Urothelium cell line (cell line): ENCODE measurements around the gene ERF.
"Not testable (repeated sequence)": the region's sequence is repeated elsewhere in the genome, so short reads cannot be mapped to it uniquely, and the experiment has no call there.

Experiments
- DNase-seq: peaks from one replicate; pipeline ENCODE4 v3.0.0; 2011; ENCODE audit warnings: low spot score, mixed read lengths
- FAIRE-seq: peaks from 2 replicates; lab custom pipeline; 2011; peaks lifted over from hg19 to GRCh38; lab: Jason Lieb, UNC

The ERF gene

GRCh38 chr19:42276284-42276683, 21.4 kb upstream of the ERF start:
- no peak for DNase-seq
- FAIRE-seq = no peak

GRCh38 chr19:42275517-42275916, 20.6 kb upstream of the ERF start:
- FAIRE-seq (no peak), DNase-seq (no peak)

GRCh38 chr19:42275103-42275502, 20.2 kb upstream of the ERF start:
- peak; percentile 53 for FAIRE-seq
- no peak for DNase-seq

GRCh38 chr19:42274065-42274682, 19.2 kb upstream of the ERF start:
- DNase-seq (no peak), FAIRE-seq (no peak)

GRCh38 chr19:42273407-42274064, 18.6 kb upstream of the ERF start:
- no peak for DNase-seq
- FAIRE-seq = no peak

- no peak for FAIRE-seq
- DNase-seq = no peak
These were observed 18.1 kb upstream of the ERF start for GRCh38 chr19:42272989-42273406.

- DNase-seq = no peak
- FAIRE-seq = no peak
These were observed 17.6 kb upstream of the ERF start for GRCh38 chr19:42272535-42272897.

GRCh38 chr19:42271861-42272534, 17.1 kb upstream of the ERF start:
- DNase-seq (no peak), FAIRE-seq (no peak)

- FAIRE-seq = peak; percentile 63
- no peak for DNase-seq
These were observed 16.1 kb upstream of the ERF start for GRCh38 chr19:42271045-42271419.

GRCh38 chr19:42270346-42271044, 15.6 kb upstream of the ERF start:
- FAIRE-seq (peak; percentile 96), DNase-seq (peak; percentile 45)

- no peak for FAIRE-seq
These were observed 14.8 kb upstream of the ERF start for GRCh38 chr19:42269478-42270345.

GRCh38 chr19:42268704-42269477, 14.0 kb upstream of the ERF start, which contains the start of gene CIC:
CIC (plus strand) TSS chr19:42269252; CDS start chr19:42271784, 2,532 bp downstream.
- DNase-seq = peak; percentile 94
- FAIRE-seq = peak; percentile 9

More at GRCh38 chr19:42269478-42270345, 14.8 kb upstream of the ERF start:
- no peak for DNase-seq

GRCh38 chr19:42268142-42268703, 13.3 kb upstream of the ERF start:
- FAIRE-seq = peak; percentile 81
- peak; percentile 92 for DNase-seq

- FAIRE-seq = no peak
- no peak for DNase-seq
These were observed 12.8 kb upstream of the ERF start for GRCh38 chr19:42267644-42268141.

GRCh38 chr19:42266928-42267603, 12.1 kb upstream of the ERF start:
- not testable (repeated sequence) for DNase-seq, FAIRE-seq

- DNase-seq, FAIRE-seq: not testable (repeated sequence)
These were observed 11.2 kb upstream of the ERF start for GRCh38 chr19:42266105-42266504.

- FAIRE-seq = no peak
- no peak for DNase-seq
These were observed 6.8 kb upstream of the ERF start for GRCh38 chr19:42261763-42262162.

- DNase-seq, FAIRE-seq: not testable (repeated sequence)
These were observed 2.9 kb upstream of the ERF start for GRCh38 chr19:42257842-42258241.
